Activated CD4-positive, alpha-beta T cell treated with anti-CD3 and anti-CD28 coated beads for 24 hours (primary cell): ENCODE measurements around the gene CEACAM20.
"Not testable (repeated sequence)": the region's sequence is repeated elsewhere in the genome, so short reads cannot be mapped to it uniquely, and the experiment has no call there.

Experiments
- DNase-seq, 2 donors: peaks; one replicate each; pipeline ENCODE4 v3.0.0-alpha.2; 2020; ENCODE audit warnings: low read depth in 2 of 2

Gene CEACAM20

DNA sequence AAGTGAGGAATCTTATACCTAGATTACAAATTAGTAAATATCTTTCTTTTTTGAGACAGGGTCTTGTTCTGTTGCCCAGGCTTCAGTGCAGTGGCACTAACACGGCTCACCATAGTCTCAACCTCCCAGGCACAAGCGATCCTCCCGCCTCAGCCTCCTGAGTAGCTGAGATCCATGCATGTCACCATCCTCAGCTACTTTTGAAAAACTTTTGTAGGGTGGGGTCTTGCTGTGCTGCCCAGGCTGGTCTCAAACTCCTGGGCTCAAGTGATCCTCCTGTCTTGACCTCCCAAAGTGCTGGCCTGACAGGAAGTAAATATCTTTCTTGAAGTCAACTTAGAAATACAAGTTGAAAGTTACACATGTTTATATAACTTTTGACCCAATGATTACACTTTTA is 20.0 kb upstream of the CEACAM20 start:
- no peak for DNase-seq

DNA sequence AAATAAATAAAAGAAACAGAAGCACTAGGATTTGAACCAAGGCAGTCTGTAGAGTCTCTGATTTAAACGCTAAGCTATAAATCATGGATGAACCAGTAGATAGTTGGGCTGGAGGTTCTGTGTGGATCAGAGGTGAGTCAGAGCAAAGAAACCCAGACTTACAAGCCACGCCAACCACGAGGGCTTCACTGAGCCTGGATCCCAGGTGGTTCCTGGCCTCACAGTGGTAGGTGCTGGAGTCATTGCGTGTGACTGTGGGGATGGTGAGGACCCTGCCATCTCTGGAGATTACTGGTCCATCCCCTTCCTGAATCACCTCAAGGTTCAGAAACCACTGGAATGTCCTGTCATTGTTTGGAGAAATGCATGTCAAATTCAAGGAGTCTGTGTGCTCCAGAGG is 19.3 kb upstream of the CEACAM20 start:
- no peak for DNase-seq

DNA sequence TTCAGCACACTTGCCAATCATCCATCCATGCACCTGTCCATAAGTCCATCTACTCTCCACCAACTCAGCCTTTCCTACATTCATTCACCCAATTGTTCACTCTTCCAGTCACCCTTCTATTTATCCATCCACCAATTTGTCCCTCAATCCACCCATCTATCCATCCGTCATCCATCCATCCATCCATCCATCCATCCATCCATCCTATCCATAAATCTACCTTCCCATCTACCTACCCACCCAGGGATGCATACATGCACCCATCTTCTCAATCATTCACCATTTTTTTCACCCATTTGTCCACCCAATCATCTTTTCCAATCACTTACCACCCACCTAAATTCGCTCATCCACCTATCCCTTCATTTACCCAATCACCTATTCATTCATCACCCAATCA is 14.6 kb upstream of the CEACAM20 start:
- no peak for DNase-seq

DNA sequence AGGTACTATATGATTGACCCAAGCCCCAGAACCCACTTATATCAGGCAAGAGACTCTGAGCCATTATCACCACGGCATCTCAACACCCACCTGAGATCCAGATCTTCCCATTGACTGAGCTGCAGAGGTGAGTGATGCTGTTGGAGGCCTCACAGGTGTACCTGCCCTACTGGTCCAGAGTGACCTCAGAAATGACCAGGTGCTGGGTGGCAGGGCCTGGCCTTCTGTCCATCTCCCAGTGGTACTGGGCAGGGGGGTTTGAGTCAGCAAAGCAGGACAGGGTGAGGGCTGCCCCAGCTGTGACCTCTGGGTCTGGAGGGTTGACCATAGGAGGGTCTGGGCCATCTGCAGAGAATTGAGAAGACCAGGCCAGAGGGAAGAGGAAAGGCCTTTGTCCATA is 13.2 kb upstream of the CEACAM20 start:
- no peak for DNase-seq

DNA sequence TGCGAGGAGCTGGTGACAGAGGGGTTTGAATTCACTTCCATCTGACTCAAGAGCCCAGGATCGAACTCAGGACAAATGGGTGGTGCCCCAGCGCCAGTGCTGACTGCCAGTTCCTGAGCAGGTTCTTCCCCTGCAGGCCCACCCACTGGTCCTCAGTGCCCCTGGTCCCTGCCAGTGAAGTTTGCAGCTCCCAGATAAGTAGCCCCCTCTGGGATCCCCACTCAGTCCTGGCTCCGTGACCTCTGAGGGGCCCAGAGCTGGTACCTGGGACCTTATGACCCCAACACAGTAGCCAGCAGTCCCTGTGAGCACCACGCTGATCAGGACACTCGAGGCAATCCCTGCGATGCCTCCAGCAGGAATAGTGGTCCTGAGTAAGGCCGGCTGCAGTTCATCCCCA is 11.3 kb upstream of the CEACAM20 start:
- no peak for DNase-seq

DNA sequence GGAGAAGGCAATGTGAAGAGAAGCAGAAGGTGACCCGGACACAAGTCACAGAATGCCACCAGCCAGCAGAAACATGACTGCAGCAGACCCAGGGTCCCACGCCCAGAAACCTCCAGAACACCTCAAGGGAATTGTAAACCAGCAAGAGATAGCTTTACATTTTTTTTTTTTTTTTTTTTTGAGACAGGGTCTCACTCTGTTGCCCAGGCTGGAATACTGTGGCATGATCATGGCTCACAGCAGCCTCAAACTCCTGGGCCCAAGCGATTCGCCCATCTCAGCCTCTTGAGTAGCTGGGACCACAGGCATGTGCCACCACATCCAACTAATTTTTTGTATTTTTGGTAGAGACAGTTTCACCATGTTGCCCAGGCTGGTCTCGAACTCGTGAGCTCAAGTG is 10.5 kb upstream of the CEACAM20 start:
- no peak for DNase-seq

DNA sequence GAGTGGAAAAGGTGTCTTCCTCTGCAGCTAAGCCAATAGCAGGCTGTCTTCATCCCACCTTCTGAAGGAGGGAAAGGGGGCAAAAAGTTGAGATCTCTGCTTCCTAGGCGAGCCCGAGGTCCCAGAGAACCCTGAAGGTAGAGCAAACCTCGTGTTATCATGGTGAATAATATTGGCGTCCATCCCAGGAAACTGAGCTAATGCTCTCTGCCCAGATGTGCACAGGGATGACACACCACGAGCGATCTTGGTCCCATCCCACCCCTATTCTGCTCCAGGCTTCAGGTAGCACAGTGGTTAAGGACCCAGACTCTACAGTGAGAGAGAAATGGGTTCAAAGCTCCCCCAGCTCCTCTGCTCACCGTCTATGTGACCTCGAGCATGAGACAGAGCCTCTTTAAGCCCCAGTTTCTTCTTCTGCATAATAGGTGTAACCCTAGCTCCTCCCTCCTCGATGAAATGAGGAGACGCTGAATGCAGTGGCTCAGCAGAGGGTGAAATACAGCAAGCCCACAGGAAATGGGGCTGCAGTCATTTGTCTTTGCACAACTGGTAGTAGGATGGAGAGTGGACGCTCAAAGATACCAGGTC is 9.9 kb upstream of the CEACAM20 start:
- no peak for DNase-seq

DNA sequence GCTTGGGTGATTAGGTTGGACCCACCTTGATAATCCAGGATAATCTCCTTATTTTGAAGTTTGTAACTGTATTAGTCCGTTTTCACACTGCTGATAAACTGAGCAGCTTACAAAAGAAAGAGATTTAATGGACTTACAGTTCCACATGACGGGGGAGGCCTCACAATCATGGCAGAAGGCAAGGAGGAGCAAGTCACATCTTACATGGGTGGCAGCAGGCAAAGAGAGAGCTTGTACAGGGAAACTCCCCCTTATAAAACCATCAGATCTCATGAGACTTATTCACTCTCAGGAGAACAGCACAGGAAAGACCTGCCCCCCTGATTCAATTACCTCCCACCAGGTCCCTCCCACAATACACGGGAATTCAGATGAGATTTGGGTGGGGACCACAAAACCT is 5.9 kb upstream of the CEACAM20 start:
- DNase-seq: not testable (repeated sequence)

DNA sequence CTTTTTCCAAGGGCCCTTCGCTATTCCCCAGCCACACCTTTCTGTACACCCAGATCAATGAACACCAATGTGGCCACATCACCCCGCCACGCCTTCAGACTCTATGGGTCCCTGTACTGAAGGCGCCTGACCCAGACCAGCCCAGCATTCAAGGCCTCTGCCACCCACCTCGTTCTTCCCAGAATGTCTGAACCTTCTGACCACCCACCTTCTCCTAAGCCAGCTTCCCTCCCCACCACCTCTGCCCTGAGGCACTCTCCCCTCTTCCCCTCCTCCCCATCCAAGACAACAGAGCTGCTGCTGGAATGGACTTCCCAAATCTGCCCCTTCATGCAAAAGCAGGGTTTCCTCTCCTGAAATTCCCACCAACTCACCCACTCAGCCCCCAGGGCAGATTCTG is 3.3 kb upstream of the CEACAM20 start:
- no peak for DNase-seq

DNA sequence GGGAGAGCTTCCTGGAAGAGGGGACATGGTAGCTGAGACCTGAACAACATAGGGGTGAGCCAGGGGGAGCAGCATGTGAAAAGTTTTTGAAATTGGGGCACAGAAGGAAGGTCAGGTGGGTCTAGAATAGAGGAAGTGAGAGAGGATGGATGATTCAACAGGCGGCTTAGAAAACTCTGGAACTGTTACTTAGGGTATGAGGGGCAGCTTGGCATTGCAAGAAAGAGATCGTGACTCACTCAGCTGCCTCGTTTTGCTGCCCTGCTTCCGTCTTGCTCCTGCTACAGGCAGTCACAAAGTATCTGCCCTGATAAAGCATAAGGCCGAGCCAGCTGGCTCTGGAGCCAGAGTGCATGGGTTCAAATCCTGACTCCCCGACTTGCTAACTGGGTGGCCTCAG is 1.3 kb upstream of the CEACAM20 start:
- no peak for DNase-seq

DNA sequence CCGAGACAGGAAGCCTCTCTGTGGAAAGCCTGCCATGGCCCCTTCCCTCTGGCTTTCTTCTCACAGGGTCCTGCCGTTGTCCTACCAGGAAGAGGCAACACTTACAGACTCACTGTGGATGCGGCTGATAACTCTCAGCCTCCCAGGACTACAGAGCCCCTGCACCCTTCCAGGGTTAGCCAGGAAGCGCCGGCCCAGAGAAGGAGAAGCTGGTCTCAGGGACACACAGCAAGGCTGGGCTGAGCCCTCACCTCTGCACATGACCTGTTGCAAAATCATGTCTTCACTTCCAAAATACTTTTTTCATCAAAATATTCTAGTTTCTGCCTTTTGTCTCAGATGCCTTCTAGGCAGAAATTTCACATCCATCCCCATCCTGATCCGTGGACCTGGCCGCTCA is 1.9 kb downstream of the CEACAM20 start:
- no peak for DNase-seq

DNA sequence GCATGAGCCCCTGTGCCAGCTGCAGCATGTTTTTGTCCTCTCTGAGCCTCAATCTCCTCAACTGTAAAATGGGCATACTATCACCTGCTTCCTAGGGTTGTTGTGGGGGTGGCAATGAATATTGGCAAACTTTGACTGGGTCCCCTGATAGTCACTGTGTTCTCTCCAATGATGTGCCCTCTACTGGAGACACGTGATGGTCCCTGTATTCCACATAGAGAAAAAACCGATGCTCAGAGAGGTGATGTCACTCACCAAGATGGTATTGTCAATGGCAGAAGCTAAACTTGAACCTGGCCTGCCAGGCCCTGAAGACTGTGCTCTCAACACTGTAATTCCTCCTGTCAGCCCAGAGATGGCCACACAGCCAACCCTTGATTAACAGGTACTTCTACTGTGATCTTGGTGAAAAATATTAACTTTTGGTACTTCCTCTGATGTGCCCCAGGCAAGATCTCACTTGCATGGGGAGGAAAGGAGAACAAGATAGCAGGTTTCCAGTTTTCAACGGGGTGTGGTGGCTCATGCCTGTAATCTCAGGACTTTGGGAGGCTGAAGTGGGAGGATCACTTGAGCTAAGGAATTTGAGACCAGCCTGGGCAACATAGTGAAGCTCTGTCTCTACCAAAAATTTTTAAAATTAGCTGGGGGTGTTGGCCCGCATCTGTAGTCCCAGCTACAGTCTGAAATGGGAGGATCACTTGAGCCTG is 3.6 kb downstream of the CEACAM20 start:
- DNase-seq: no peak

DNA sequence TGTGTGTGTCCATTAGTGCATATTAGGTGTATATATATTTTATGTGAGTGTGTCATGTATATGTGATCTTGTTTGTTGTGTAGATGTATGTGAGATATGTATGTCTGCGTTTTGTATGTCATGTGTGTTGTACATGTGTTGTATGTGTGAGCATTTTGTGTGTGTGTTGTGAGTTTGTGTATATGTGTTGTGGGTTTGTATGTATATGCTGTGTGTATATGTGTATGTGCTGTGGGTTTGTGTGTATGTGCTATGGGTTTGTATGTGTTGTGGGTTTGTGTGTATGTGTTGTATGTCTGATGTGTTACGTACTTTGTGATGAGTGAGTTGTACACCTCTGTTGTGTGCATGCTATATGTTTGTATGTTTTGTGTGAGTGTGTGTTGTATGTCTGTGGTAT is 8.1 kb downstream of the CEACAM20 start:
- no peak for DNase-seq

DNA sequence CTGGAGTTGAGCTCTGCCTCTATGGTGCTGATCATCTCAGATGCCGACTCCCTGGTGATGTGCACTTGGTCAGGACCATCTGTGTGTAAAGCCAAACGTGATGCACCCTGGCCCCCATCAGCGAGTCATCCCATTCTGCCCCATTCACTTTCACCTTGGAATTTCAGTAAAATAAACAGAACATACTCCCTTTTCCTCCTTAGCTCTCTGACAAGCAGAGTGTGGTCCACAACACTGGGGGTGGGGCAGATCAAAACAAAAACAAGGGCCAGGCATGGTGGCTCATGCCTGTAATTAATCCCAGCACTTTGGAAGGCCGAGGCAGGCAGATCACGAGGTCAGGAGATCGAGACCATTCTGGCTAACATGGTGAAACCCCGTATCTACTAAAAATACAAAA is 12.3 kb downstream of the CEACAM20 start:
- DNase-seq: no peak

DNA sequence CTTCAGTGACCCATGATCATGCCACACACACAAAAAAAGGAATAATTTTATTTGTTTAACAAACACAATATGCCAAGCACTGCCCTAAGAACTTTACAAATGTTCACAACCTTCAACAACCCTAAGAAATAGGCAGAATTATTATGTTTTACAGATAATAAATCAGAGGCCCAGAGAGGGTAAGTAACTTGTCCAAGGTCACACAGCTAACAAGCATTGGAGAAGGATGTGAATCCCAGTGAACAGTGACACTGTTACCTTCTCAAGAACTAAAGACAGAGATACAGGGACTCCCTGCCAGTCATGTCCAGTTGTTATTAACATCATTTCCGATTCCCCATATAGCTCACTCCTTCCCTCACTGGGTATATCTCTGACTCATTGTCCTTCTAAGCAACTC is 13.6 kb downstream of the CEACAM20 start:
- DNase-seq: no peak

DNA sequence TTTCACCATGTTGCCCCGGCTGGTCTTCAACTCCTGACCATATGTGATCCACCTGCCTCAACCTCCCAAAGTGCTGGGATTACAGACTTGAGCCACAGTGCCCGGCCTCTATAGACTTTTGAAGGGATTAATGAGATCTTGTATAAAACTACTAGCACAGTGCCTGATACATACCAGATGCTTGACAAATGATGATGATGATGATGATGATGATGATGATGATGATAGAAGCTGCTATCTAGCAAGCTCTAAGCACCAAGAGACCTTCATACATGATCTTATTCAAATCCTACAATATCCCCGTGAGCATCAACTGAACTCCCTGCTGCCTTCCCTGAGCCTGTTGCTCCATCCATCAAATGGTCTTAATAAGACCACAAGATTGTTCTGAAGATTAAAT is 14.4 kb downstream of the CEACAM20 start:
- no peak for DNase-seq

DNA sequence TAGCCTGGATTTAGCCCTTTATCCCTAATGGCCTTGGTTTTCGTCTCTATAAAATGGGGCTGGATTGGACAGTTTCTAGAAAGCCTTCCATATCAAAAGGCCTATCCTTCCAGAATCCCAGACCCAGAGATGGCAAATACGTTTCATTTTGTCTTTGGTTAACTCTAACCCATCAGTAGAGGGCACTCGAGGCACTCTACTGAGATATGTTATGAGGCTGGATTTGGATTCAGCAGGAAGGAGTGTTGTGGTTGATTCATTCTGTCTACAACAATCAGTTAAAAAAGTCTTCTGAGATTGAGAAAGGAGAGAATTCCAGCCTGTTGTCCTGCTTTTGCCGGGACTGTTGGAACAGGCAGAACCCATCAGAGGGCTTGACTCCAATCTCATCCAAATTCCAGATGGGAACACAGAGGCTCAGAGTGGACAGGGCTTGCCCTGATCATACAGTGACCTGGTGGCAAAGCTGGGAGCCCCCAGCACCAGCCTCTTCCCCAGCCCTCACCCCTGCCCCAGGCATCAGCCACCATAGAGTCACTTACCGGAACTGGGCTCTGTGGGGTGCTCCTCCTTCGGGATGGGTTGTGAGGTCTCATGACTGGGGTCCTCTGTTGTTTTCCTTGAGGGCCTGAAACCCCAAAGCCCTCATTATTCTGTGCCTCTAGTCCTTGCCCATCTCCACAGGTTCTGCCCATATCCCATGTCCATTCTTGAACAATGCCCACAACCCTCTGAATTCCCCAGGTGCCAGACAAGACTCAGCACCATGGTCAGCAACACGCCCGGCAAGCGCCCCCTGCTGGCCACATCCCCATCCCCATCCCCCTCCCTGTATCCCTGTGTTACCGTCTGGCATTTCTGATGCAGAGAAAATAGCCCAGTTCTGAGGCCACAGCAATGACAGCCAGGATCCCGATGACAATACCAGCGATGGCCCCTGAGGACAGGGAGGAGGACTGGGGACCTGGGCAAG is 16.9 kb downstream of the CEACAM20 start:
- peak in 1 of 2 donors; percentile 30 for DNase-seq

DNA sequence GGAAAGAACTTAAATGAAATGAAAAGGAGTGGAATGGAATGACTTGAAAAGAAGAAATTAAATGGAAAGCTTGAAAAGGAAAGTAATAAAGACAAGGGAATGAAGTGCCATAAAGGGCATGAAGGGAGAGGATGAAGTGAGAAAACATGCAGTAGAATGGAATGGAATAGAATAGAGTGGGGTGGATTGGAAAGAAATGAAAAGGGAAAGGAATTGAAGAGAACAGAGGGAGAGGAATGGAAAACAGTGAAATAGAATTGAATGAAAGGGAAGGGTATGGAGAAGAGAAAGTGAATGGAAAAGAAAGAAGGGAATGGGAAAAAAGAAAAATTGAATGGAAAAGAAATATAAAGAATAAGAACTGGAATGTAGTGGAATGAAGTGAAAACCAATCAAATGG is 20.0 kb downstream of the CEACAM20 start:
- DNase-seq: no peak

DNA sequence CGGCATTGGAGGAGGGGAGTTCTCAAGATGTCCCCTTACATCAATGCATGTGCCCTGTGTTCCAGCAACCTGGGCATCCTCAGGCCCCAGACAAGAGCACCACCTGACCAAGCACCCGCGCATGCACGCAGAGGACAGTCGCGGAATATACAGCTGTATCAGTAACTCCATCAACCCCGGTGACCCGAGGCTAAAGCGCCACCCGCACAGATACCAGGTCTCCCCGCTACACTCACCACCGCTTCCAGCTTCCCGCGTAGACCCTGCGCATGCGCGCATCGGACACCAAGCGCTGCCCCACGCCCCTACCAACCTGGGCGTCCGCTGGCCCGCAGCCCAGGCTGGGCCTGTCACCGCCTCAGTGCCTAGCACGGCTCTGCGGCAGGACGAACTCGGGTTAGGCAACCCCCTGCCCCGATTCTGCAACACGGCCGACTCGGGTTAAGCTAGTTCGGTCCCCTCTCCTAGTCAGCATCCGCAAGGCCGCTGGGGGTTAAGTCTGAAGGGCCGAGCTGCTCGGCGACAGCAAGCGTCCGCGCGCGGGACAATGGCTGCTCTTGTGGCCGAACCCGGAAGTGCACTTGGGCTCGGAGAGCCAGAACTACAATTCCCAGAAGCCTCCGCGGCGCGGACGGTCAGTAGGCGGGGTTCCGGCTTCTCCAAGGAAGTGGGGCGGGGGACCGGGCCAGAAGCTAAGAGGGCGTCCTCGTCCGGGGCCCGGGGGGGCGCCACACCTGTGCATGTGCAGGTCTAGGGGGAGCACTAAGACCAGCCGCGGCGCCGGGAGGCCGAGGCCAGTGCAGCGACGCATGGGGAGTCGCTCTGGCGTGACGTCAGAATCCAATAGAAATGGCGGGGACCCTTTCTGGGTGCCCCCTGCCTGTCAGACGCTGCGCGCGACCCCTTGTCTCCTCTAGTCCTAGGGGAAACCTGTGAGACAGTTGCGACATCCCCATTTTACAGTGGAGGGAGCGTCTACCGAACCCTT is 29.2 kb downstream of the CEACAM20 start, which contains the start of gene ZNF180:
TSS of gene ZNF180 (minus strand) at position 561 of the 988 bp plus-strand sequence. CDS start 3,188 bp downstream, outside the sequence.
- DNase-seq: peak; percentile 93 to 94

DNA sequence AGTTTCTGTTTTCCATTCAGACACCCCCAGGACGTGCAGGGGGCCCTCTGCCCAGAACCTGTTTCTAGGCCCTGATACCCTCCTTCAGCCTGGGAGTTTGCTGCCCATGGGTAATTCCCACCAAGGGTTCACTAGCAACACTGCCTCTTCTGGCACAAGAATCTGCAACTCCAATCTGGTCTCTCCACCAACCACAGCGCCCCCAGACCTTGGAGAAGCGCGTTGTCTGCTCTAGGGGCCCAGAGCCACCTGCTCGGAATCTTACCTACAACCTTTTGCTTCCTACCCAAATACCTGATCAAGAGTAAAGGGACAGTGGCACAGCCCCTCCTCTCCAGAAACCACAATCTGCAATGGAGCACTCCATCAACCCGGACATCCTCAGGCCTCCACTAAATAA is 29.9 kb downstream of the CEACAM20 start:
- DNase-seq: no peak

DNA sequence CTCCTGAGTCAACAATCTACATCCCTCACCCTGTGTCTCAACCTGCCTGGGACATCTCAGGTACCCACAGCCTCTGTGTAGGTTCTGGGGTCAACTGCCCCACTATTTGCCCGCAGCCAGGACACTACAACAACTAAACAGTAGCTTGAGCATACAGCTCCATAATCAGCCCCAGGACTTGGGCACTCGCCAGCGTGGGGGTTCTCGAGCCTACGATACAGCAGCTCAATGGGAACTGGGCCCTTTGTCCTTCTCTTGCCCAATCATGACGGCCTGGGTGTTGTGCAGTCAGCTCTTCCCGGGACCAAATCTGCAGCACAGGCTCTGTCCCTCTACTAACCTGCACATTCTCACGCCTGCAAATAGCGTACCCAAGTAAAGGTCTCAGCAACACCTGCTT is 30.5 kb downstream of the CEACAM20 start:
- DNase-seq: no peak
